Thoracic aorta (tissue), 2 donors: Measurements from ENCODE around the gene RAB7A. TPM values are rescaled to one million over a fixed set of nuclear protein-coding genes. Genes with fewer than 3 reads are reported as not detected.

Experiments used
- ATAC-seq: fragments of 150-250 bp; one replicate; pipeline ENCODE4 v1.8.0; 2017; ENCODE audit warnings: low read depth; ENCODE audit not compliant: insufficient number of reproducible peaks, low FRiP score
- DNase-seq: peaks from one replicate; pipeline ENCODE4 v3.0.0-alpha.2; 2020; ENCODE audit warnings: low spot score
- H3K27ac ChIP-seq, 2 donors: fragments of 200-600 bp; sonication (generic); 1 replicate in 1 of 2; 2 replicates in 1 of 2; pipeline ENCODE4 v1.5.1; 2016; ENCODE audit warnings: mild to moderate bottlenecking in 2 of 2, moderate library complexity in 2 of 2
- H3K27me3 ChIP-seq: fragments of 200-600 bp; sonication (generic); replicated peaks from 2 replicates; pipeline ENCODE4 v1.6.0; 2016; ENCODE audit warnings: mild to moderate bottlenecking; ENCODE audit not compliant: insufficient read depth
- H3K36me3 ChIP-seq: fragments of 200-600 bp; sonication (generic); one replicate; pipeline ENCODE4 v1.5.1; 2016
- H3K4me1 ChIP-seq, 2 donors: fragments of 200-600 bp; sonication (generic); 1 replicate in 1 of 2; 2 replicates in 1 of 2; pipeline versions ENCODE4 v1.5.1 to v1.6.0; 2016; ENCODE audit warnings: low read depth in 2 of 2, mild to moderate bottlenecking in 1 of 2; ENCODE audit not compliant: control insufficient read depth in 1 of 2
- H3K4me3 ChIP-seq: fragments of 200-600 bp; sonication (generic); 2 replicates; pipeline ENCODE4 v1.5.1; 2016; ENCODE audit warnings: mild to moderate bottlenecking
- H3K9me3 ChIP-seq: fragments of 200-600 bp; sonication (generic); 2 replicates; pipeline ENCODE4 v1.5.1; 2016
- CTCF ChIP-seq: fragments of 200-600 bp; sonication (generic); IDR thresholded peaks from one replicate; pipeline ENCODE4 v1.5.1; 2019; ENCODE audit warnings: antibody characterized with exemption
- total RNA-seq, 2 donors: library from RNA; depleted of rRNA; stranded (reverse); fragments of >200 nt; gene quantifications; one replicate each; pipeline versions ENCODE4 v1.1.0 to v1.2.3, GENCODE V29; 2016

RAB7A gene
- total RNA-seq, 2 donors from 2014 or later, result 73.1 to 108 TPM

- no peak for TF ChIP-seq CTCF
- DNase-seq (no peak), ATAC-seq (no peak)
- H3K9me3 ChIP-seq, result no peaks in the 10 kb centered on the region
- no peak overlapping the region for H3K4me3 ChIP-seq
- H3K27me3 ChIP-seq, result no peaks in the 10 kb centered on the region
- peaks cover 11 to 50% of the 10 kb centered on the region in 2 donors for H3K4me1 ChIP-seq
- no peak overlapping the region for H3K27ac ChIP-seq
- no peaks in the 10 kb centered on the region for H3K36me3 ChIP-seq
These were observed 9.9 kb downstream of the RAB7A start for GRCh38 chr3:128735884-128736283.

DNA sequence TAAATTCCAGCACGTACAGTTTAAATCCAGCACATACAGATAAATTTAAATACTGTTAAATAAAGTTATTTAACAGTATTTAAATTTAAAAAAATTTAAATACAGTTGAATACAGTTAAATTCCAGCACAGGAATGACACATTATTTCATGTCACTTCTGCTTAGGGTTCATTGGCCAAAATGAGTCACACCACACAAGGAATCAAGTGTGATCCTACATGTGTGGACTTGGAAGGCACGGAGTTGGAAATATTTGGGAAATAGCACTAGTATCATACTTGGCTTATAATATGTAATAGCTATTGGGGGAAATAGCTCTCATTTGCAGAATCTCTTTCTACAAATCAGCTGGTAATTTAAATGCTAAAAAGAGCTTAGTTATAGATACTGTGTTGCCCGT is 10.6 kb downstream of the RAB7A start:
- no peak overlapping the region for H3K4me3 ChIP-seq
- no peak overlapping the region for H3K27ac ChIP-seq
- H3K4me1 ChIP-seq, result peaks cover 12 to 43% of the 10 kb centered on the region in 2 donors
- no peak for TF ChIP-seq CTCF
- no peaks in the 10 kb centered on the region for H3K27me3 ChIP-seq
- no peak for ATAC-seq
- no peaks in the 10 kb centered on the region for H3K36me3 ChIP-seq
- no peaks in the 10 kb centered on the region for H3K9me3 ChIP-seq
- DNase-seq, result no peak

- no peak for DNase-seq
- ATAC-seq, result no peak
- peaks cover 4 to 8% of the 10 kb centered on the region in 2 donors for H3K4me1 ChIP-seq
These were observed 14.6 kb downstream of the RAB7A start for GRCh38 chr3:128740621-128741020.

DNA sequence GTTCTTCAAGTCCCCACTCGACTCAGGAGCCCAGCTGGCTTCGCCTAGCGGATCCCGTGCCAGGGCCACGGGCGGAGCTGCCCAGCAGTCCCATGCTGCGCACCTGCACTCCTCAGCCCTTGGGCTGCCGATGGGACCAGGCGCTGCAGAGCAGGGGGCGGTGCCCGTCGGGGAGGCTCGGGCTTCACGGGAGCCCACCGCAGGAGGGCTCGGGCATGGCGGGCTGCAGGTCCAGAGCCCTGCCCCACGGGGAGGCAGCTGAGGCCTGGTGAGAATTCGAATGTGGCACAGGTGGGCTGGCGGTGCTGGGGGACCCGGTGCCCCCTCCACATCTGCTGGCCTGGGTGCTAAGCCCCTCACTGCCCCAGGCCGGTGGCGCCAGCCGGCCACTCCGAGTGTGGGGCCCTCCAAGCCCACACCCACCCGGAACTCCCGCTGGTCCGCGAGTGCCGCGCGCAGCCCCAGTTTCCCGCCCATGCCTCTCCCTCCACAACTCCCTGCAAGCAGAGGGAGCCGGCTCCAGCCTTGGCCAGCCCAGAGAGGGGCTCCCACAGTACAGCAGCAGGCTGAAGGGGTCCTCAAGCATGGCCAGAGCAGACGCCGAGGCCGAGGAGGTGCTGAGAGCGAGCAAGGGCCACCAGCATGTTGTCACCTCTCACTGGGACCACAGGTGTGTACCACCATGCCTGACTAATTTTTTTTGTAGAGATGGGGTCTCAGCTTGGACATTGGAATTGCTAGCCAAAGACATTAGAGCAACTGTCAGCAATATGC is 17.0 kb downstream of the RAB7A start:
- H3K27me3 ChIP-seq, result no peaks in the 10 kb centered on the region
- DNase-seq, result no peak
- H3K4me3 ChIP-seq, result no peak overlapping the region
- TF ChIP-seq CTCF, result no peak
- no peak for ATAC-seq
- peaks cover 6% of the 10 kb centered on the region for H3K36me3 ChIP-seq
- no peaks in the 10 kb centered on the region for H3K9me3 ChIP-seq
- no peak overlapping the region for H3K27ac ChIP-seq
- H3K4me1 ChIP-seq, result peaks cover 5 to 6% of the 10 kb centered on the region in 2 donors

More at GRCh38 chr3:128740621-128741020, 14.6 kb downstream of the RAB7A start:
- peaks cover 6% of the 10 kb centered on the region for H3K36me3 ChIP-seq
- TF ChIP-seq CTCF, result no peak
- no peak overlapping the region for H3K27ac ChIP-seq
- H3K4me3 ChIP-seq, result no peak overlapping the region
- no peaks in the 10 kb centered on the region for H3K27me3 ChIP-seq
- no peaks in the 10 kb centered on the region for H3K9me3 ChIP-seq

DNA sequence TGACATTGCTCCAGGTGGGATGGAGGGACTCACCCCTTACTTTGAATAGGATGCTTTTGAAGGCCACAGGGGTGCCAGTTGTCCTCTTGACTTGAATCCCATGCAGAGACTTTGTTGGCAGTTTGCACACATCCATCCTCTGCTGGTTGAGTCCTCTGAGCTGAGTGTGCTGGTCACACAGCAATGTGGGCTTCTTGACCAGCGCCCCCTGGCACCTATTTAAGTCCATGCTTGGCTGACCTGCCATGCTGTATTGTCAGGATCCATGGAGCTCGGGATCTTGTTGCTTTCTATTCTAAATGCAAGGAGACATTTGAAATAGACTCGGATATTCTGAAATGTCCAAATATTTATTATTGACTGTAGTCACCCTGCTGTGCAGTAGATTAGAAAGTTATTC is 19.8 kb downstream of the RAB7A start:
- H3K27ac ChIP-seq, result no peak overlapping the region
- DNase-seq (no peak), ATAC-seq (no peak)
- H3K36me3 ChIP-seq, result peaks cover 6% of the 10 kb centered on the region
- H3K4me1 ChIP-seq, result peaks cover 9 to 27% of the 10 kb centered on the region in 2 donors
- H3K4me3 ChIP-seq, result no peak overlapping the region
- H3K9me3 ChIP-seq, result no peaks in the 10 kb centered on the region
- H3K27me3 ChIP-seq, result no peaks in the 10 kb centered on the region
- no peak for TF ChIP-seq CTCF
